ENCODE measurements around the gene CEMIP. TPM values are rescaled to one million over a fixed set of nuclear protein-coding genes. Genes with fewer than 3 reads are reported as not detected.

Gene CEMIP
- total and polyA plus RNA-seq, 2 experiments from 2014 or later, result 2.3 to 4.4 TPM

DNA sequence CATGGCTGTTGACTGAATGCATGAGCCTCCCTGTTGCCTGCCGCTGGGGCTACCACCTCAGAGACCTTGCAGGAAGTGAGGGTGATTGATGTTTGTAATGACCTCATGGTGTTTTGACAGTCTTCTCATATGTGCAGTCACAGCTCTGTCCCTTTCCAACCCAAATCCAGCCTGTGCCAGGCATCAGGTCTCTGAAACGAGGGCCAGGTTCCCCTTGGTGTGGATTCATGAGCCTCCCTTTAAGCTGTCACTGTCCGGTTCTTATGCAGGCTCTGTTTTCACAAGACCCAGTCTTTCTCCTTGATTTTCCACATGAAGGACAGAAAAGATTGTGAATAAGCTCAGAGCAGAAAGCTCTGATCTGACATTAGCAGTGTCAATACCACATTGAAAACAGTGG is 43.1 kb downstream of the CEMIP start:
- DNase-seq (ENCODE audit: low spot score), result no peak
- H3K27me3 ChIP-seq, result no peaks in the 10 kb centered on the region

DNA sequence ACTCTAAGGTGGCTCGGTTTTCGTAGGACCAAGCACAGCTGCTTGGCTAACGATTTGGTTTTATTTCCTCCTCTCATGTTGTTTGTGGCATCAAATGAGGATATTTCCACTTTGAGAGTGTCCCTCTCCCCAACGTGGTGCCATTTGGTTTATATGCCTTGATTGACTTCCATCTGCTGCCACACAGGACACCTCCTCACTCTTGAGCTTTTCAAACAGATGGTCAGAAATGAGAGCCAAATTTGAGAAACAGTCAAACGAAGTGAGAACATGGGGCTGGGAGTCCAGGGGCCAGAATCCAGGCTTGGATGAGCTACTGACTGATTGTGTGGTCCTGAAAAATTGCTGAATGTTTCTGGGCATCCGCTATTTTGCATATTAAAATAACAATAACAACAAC is 43.5 kb downstream of the CEMIP start:
- Histone ChIP-seq H3K4me3 (no peak overlapping the region), H3K27ac (no peak overlapping the region), H3K4me1 (ENCODE audit: insufficient read depth) (no peaks in the 10 kb centered on the region), H2AFZ (no peak overlapping the region), H3K36me3 (replicated peaks; ENCODE audit: insufficient read depth, low read depth) (no peaks in the 10 kb centered on the region), H3K79me2 (no peaks in the 10 kb centered on the region), H3K9me3 (ENCODE audit: low read depth) (no peaks in the 10 kb centered on the region), H3K9me2 (replicated peaks; ENCODE audit: insufficient read depth) (no peaks in the 10 kb centered on the region), H3K4me2 (no peak overlapping the region), H4K20me1 (ENCODE audit: insufficient read depth, poor library complexity, severe bottlenecking) (no peaks in the 10 kb centered on the region), H3K27me3 (no peaks in the 10 kb centered on the region)
- WGBS (ENCODE audit: low lambda C conversion rate, missing lambda C conversion rate), result 82% methylated on average over 6 of the region's 6 CpGs
- TF ChIP-seq, protein P1, sequence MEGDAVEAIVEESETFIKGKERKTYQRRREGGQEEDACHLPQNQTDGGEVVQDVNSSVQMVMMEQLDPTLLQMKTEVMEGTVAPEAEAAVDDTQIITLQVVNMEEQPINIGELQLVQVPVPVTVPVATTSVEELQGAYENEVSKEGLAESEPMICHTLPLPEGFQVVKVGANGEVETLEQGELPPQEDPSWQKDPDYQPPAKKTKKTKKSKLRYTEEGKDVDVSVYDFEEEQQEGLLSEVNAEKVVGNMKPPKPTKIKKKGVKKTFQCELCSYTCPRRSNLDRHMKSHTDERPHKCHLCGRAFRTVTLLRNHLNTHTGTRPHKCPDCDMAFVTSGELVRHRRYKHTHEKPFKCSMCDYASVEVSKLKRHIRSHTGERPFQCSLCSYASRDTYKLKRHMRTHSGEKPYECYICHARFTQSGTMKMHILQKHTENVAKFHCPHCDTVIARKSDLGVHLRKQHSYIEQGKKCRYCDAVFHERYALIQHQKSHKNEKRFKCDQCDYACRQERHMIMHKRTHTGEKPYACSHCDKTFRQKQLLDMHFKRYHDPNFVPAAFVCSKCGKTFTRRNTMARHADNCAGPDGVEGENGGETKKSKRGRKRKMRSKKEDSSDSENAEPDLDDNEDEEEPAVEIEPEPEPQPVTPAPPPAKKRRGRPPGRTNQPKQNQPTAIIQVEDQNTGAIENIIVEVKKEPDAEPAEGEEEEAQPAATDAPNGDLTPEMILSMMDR (IDR thresholded peaks at IDR 0.05; ENCODE audit: poor library complexity), result no peak
- DNase-seq (ENCODE audit: low spot score), result no peak

More for the DNA sequence above, 43.1 kb downstream of the CEMIP start:
- Histone ChIP-seq H3K36me3 (replicated peaks; ENCODE audit: insufficient read depth, low read depth) (no peaks in the 10 kb centered on the region), H4K20me1 (ENCODE audit: insufficient read depth, poor library complexity, severe bottlenecking) (no peaks in the 10 kb centered on the region), H3K4me1 (ENCODE audit: insufficient read depth) (no peaks in the 10 kb centered on the region), H3K27ac (no peak overlapping the region), H3K9me3 (ENCODE audit: low read depth) (no peaks in the 10 kb centered on the region), H2AFZ (no peak overlapping the region), H3K4me3 (no peak overlapping the region), H3K9me2 (replicated peaks; ENCODE audit: insufficient read depth) (no peaks in the 10 kb centered on the region), H3K79me2 (no peaks in the 10 kb centered on the region), H3K4me2 (no peak overlapping the region)
- no peak for TF ChIP-seq EZH2phosphoT487 (IDR thresholded peaks at IDR 0.05; ENCODE audit: low read depth, severe bottlenecking, unreplicated experiment)
- no peak for TF ChIP-seq EZH2 (IDR thresholded peaks at IDR 0.05; ENCODE audit: borderline replicate concordance)
- TF ChIP-seq, protein P1 (IDR thresholded peaks at IDR 0.05; ENCODE audit: poor library complexity), result no peak
- WGBS (ENCODE audit: low lambda C conversion rate, missing lambda C conversion rate), result 85% methylated on average over 3 of the region's 3 CpGs

DNA sequence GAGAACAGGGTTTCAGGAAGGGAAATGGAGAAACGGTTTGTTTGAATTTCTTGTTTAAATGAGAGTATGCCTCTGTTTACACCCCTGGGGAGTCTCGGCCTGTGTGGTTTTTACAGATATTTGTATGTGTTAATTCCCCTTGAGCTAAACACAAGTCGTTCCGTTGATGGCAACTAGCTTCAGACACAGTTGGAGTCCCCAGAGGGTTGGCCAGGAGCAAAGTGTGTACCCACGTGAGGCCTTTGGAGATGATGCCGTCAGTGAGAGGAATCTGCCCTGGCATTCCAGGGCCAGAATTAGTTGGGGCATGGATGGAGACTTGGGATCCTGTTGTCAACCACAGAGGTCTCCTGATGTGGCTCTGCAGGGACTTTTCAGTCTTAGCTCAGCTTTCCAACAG is 44.0 kb downstream of the CEMIP start:
- no peaks in the 10 kb centered on the region for H3K4me1 ChIP-seq (ENCODE audit: insufficient read depth)
- H3K36me3 ChIP-seq (replicated peaks; ENCODE audit: insufficient read depth, low read depth), result no peaks in the 10 kb centered on the region
- no peak overlapping the region for H3K4me3 ChIP-seq
- TF ChIP-seq, protein P1 (IDR thresholded peaks at IDR 0.05; ENCODE audit: poor library complexity), result no peak
- TF ChIP-seq EZH2 (IDR thresholded peaks at IDR 0.05; ENCODE audit: borderline replicate concordance) (no peak), EZH2phosphoT487 (IDR thresholded peaks at IDR 0.05; ENCODE audit: low read depth, severe bottlenecking, unreplicated experiment) (no peak)
- WGBS (ENCODE audit: low lambda C conversion rate, missing lambda C conversion rate), result 60% methylated on average over 6 of the region's 6 CpGs
- H3K79me2 ChIP-seq, result no peaks in the 10 kb centered on the region
- H3K27me3 ChIP-seq, result no peaks in the 10 kb centered on the region
- H3K9me2 ChIP-seq (replicated peaks; ENCODE audit: insufficient read depth), result no peaks in the 10 kb centered on the region
- H3K4me2 ChIP-seq, result no peak overlapping the region
- DNase-seq (ENCODE audit: low spot score), result no peak
- no peak overlapping the region for H2AFZ ChIP-seq
- H3K9me3 ChIP-seq (ENCODE audit: low read depth), result no peaks in the 10 kb centered on the region
- no peak overlapping the region for H3K27ac ChIP-seq
- no peaks in the 10 kb centered on the region for H4K20me1 ChIP-seq (ENCODE audit: insufficient read depth, poor library complexity, severe bottlenecking)

DNA sequence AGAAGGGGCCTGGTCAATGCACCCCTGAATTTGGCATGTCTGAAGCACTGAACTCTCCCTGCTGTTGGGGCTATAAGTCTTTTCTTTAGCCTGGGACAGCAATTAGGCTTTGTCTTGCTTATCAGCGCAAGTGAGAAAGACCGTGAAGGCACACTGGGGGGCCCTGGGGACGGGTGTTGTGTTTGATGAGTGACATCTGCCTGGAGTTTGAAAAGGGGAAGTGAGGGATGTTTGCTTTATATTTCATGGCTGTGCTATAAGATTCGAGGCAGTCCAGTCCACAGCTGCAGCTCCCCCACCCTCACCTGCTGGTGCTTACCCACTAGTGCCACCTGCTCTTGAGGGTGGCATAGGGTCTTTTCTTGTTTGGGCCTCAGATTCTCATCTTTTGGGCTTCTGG is 44.8 kb downstream of the CEMIP start:
- no peak for DNase-seq (ENCODE audit: low spot score)
- no peak for TF ChIP-seq EZH2phosphoT487 (IDR thresholded peaks at IDR 0.05; ENCODE audit: low read depth, severe bottlenecking, unreplicated experiment)
- TF ChIP-seq, protein P1 (IDR thresholded peaks at IDR 0.05; ENCODE audit: poor library complexity), result no peak

More for the DNA sequence above, 44.8 kb downstream of the CEMIP start:
- H3K79me2 ChIP-seq, result no peaks in the 10 kb centered on the region
- no peaks in the 10 kb centered on the region for H3K27me3 ChIP-seq
- no peaks in the 10 kb centered on the region for H3K9me3 ChIP-seq (ENCODE audit: low read depth)
- no peak overlapping the region for H3K27ac ChIP-seq
- H2AFZ ChIP-seq, result no peak overlapping the region
- H3K4me2 ChIP-seq, result no peak overlapping the region
- no peak overlapping the region for H3K4me3 ChIP-seq
- 63% methylated on average over 4 of the region's 4 CpGs for WGBS (ENCODE audit: low lambda C conversion rate, missing lambda C conversion rate)
- H3K9me2 ChIP-seq (replicated peaks; ENCODE audit: insufficient read depth), result no peaks in the 10 kb centered on the region
- no peaks in the 10 kb centered on the region for H4K20me1 ChIP-seq (ENCODE audit: insufficient read depth, poor library complexity, severe bottlenecking)
- H3K36me3 ChIP-seq (replicated peaks; ENCODE audit: insufficient read depth, low read depth), result no peaks in the 10 kb centered on the region
- no peaks in the 10 kb centered on the region for H3K4me1 ChIP-seq (ENCODE audit: insufficient read depth)
